DND-41 (cell line): ENCODE results near the gene AP2A1.
"Not testable (repeated sequence)": the region's sequence is repeated elsewhere in the genome, so short reads cannot be mapped to it uniquely, and the experiment has no call there.

Experiments
- CTCF ChIP-seq: IDR thresholded peaks from 2 replicates; pipeline ENCODE4 v1.5.1; 2012; ENCODE audit warnings: borderline replicate concordance, low read length, moderate library complexity, mild to moderate bottlenecking; ENCODE audit not compliant: poor library complexity, severe bottlenecking; ENCODE audit errors: extremely low read depth
- EZH2 ChIP-seq: IDR thresholded peaks from 3 replicates; pipeline ENCODE4 v1.6.1; 2012; ENCODE audit warnings: borderline replicate concordance, low read depth, mild to moderate bottlenecking, moderate library complexity, low read length, inconsistent platforms; ENCODE audit not compliant: severe bottlenecking

GRCh38 chr19:49819452-49820115 lies 52.8 kb downstream of the AP2A1 start:
- not testable (repeated sequence) for TF ChIP-seq CTCF, EZH2
